PC-3 (cell line): Measurements from ENCODE around the gene MYO5A.

Experiments used
- CTCF ChIP-seq: fragments of 300-600 bp; sonication (generic); conservative IDR thresholded peaks from 2 replicates; pipeline ENCODE4 v1.5.1; 2017; ENCODE audit warnings: antibody characterized with exemption, low read depth, mild to moderate bottlenecking, low read length
- EZH2 ChIP-seq: fragments of 300-600 bp; sonication (generic); IDR thresholded peaks from one replicate; pipeline ENCODE4 v1.6.1; 2017; ENCODE audit warnings: antibody characterized with exemption, mild to moderate bottlenecking, low read length; ENCODE audit not compliant: unreplicated experiment

GRCh38 chr15:52466716-52467115, 62.0 kb downstream of the MYO5A start:
- no peak for TF ChIP-seq EZH2
- no peak for TF ChIP-seq CTCF
